Subcutaneous adipose tissue (tissue), 4 donors: ENCODE data around the gene CTDSPL. TPM values are rescaled to one million over a fixed set of nuclear protein-coding genes. Genes with fewer than 3 reads are reported as not detected.

Source experiments
- CTCF ChIP-seq: fragments of 450-650 bp; IDR thresholded peaks from one replicate; pipeline ENCODE4 v1.5.1; 2016; ENCODE audit warnings: low read depth, mild to moderate bottlenecking, control low read depth, antibody characterized with exemption, moderate library complexity
- total RNA-seq, 4 donors: library from RNA; depleted of rRNA; stranded (reverse); fragments of >200 nt; gene quantifications; one replicate each; pipeline ENCODE4 v1.1.0, GENCODE V29; 2016

The CTDSPL gene
- total RNA-seq, 4 donors from 2014 or later: 29.0 to 34.8 (median 30.1) TPM

- no peak for TF ChIP-seq CTCF
Measured at GRCh38 chr3:38022301-38022700, 160.6 kb downstream of the CTDSPL start.

DNA sequence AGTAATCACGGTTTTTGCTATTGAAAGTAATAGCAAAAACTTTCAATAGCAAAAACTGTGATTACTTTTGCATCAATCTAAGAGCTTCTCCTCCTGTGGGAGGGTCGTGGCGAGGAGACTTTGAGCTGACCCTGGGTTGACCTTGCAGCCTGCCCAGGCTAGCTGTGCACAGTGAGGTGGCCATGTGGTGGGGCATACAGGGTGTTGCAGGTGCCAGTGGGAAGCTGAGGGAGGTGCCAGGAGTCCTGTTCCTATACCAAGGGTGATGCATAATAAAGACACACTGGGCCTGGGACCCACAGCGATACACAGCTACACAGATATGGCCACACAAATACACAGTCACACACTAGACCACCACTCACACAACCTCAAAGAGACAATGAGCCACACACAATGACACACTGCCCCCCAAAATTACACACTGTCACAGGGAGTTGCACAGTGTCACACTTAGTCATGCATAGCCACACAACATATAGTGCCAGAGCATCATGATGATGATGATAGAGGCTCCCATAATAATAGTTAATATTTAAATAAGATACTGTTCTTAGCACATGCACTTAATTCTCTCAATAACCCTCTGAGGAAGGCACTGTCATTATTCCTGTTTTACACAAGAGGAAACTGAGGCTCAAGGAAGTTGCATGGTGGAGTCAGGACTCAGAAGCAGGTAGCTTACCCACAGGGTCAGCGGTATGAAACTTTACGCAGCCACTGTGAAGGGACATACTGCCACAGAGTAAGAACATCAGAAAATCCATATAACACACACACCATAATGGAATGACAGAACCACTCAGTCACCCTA lies 161.4 kb downstream of the CTDSPL start:
- TF ChIP-seq CTCF: no peak

DNA sequence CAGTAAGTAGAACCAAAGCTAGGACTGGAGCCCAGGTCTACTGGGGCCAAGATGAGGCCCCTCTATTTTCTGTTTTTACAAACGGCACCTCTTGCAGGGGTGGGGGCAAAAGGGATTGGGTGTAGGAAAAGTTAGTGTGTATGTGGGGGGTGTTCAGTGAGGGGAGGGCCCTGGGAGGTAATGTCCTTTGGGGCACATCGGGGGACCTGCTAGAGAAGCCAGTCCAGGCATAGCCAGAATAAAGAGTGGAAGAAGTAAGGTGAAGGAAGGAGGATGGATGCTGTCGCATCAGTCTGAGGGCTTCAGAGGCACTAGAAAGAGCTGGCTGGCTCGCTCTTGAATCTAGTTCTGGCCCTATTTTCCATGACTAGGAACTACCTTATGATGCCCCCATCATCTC lies 165.2 kb downstream of the CTDSPL start:
- no peak for TF ChIP-seq CTCF

DNA sequence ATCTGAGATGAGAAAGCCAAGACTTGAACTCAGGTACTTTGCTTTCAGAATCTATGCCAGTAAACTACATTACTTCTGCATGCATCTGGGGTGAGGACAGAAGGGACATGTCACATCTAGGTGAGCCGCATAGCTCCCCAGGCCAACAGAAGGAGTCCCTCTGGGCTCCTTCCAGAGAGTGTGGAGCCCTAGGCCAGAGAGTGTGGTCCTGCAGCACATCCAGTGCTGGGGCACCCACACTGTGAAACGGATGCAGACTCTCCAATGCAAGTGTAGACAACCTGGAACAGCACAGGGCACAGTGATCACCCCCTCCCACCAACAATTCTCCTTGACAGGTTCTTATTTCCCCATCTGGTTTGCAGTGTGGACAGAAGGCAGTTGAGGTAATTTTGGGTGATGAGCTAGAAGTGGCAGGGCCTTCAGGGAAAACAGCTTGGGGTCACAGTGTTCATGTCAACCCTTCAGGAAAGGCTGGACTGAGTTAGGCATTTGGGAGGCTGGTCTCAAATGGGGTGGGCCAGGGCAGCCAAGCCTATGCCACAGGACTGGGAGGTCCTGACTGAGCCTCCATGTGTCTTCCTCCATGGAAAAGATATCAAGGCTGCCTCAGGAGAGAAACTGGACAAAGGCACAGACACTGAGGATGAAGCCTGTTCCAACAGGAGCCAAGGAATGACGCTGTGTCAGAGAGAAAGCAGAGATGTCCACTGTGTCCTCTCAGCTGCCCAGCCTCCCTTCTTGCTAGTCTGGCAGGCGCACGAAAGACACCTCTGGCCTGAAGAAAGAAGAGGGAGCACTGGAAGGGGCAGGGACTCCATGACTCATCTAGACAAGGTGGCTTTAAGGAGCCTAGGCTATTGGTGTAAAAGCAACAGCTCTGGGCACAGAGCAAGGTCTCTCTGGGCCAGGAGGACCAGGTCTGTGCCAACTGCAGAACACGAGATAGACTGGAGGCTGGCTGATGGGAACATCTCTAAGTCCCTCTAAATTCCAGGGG lies 166.1 kb downstream of the CTDSPL start:
- no peak for TF ChIP-seq CTCF

- TF ChIP-seq CTCF: no peak
Measured at GRCh38 chr3:38028621-38029361, 167.1 kb downstream of the CTDSPL start.

DNA sequence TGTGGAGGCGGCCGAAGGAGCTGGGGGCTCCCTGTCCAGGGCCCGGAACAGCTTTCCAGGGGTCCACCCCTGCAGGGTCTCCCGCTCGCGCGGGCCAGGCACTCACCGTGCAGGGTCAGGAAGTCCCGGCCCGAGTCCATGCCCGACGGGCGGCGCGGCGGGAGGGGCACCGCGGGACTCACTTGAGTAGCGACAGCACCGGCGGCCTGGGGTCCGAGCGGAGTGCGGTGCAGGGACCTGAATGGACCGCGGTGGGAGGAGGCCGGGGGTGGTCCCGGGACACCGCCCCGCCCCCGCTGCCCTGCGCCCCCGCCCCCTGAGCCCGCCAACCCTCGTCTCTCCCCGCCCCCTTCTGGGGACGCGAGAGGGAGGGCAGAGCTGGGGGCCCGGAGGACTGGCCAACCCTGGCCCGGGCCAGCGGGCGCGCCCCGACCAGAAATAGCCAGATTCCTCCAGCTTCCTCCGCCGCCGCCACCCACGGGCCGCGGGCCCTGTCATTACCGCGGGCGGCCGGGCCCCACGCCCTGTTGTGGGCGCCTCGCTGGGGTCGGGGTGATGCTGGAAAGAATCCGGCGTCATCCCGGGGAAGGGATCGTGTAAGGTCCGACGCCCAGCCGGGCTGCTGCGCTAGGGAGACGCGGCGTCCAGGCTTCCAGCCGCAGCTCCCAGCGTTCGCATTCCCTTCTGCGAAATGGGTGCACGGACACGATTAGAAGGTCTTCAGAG lies 167.9 kb downstream of the CTDSPL start, which contains the start of gene PLCD1:
Gene PLCD1 (minus strand): TSS at position 243 of the 726 bp plus-strand sequence. CDS start 103 bp downstream, at position 140.
- TF ChIP-seq CTCF: no peak
